ENCODE results near the gene CIROP. TPM values are rescaled to one million over a fixed set of nuclear protein-coding genes. Genes with fewer than 3 reads are reported as not detected.

CIROP gene
- total RNA-seq, 4 donors from 2014 or later: not detected

DNA sequence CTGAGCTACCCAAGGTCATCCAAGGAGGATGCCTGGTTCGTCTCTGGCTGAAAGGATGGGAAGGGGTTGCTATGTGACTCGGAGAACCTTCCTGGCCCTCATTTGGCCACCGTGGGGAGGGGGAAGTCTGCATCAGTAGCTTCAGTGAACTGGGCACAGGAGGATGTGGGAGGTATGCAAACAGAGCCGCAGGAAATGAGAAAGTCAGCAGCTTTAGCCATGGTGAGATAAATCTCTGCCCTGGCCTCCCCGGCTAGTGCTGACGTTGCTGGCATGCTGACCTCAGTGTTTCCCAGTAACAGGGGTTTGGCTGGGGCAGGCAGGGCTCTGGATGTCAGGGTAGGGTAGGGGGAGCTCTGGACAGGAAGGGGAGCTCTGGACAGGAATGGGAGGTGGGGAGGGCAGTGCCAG is 16.6 kb upstream of the CIROP start:
- 49 to 52% methylated on average over 6 of the region's 6 CpGs for WGBS, 2 donors
- intact Hi-C loops (cut with DNase I; ENCODE audit: low total_unique reads): loop anchor here (2.0 kb wide), 1 partner anchor 65 kb away; no protein-coding TSS in a partner anchor

DNA sequence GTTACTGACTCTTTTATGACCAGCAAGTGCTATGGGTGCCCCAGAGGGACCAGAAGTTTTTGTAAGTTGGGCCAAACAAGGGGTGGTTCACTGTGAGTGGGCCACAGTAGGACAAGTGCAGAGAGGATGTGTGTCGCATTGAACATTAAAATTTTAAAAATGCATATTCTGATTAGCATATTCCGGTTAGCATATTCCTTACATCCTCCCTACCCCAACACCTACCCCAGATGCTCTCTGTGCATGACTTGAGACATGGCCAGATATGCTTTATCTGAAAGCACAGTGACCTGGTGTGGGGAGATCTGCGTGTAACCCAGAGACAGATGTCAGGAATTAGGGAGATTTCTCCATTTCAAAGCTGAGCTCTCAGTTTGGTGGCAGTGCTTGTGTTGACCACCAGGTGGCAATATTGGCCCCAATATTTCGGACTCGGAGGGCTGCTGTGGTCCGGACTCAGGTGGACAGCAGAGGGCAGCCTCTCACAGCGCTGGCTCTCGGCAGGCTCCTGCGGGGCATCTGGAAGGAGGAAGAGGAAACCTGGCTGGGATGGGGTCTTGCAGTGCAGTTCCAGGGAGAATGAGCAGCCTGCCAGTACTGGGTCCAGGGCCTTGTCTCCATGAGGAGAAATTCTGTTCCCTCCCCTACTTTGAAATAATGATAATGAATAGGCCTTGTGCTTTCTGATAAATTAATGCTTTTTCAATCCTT is 15.9 kb upstream of the CIROP start:
- WGBS, 2 donors: 14 to 16% methylated on average over 9 of the region's 9 CpGs
- no peak overlapping the region for H3K4me3 ChIP-seq (ENCODE audit: low read depth, poor library complexity, severe bottlenecking)
- DNase-seq (ENCODE audit: low spot score in 2 of 2): peak; percentile 90 to 98
- TF ChIP-seq POLR2A (IDR thresholded peaks at IDR 0.05): no peak
- TF ChIP-seq, protein P1, sequence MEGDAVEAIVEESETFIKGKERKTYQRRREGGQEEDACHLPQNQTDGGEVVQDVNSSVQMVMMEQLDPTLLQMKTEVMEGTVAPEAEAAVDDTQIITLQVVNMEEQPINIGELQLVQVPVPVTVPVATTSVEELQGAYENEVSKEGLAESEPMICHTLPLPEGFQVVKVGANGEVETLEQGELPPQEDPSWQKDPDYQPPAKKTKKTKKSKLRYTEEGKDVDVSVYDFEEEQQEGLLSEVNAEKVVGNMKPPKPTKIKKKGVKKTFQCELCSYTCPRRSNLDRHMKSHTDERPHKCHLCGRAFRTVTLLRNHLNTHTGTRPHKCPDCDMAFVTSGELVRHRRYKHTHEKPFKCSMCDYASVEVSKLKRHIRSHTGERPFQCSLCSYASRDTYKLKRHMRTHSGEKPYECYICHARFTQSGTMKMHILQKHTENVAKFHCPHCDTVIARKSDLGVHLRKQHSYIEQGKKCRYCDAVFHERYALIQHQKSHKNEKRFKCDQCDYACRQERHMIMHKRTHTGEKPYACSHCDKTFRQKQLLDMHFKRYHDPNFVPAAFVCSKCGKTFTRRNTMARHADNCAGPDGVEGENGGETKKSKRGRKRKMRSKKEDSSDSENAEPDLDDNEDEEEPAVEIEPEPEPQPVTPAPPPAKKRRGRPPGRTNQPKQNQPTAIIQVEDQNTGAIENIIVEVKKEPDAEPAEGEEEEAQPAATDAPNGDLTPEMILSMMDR (IDR thresholded peaks at IDR 0.05): peak in 2 of 3 donors; percentile 98 to 100
- intact Hi-C loops (cut with DNase I; ENCODE audit: low total_unique reads): loop anchor here (2.0 kb wide), 1 partner anchor 66 kb away; no protein-coding TSS in a partner anchor

More for the DNA sequence above, 16.6 kb upstream of the CIROP start:
- no peak overlapping the region for H3K4me3 ChIP-seq (ENCODE audit: low read depth, poor library complexity, severe bottlenecking)
- TF ChIP-seq POLR2A (IDR thresholded peaks at IDR 0.05): no peak
- TF ChIP-seq, protein P1 (IDR thresholded peaks at IDR 0.05): no peak
- no peak for DNase-seq (ENCODE audit: low spot score in 2 of 2)

DNA sequence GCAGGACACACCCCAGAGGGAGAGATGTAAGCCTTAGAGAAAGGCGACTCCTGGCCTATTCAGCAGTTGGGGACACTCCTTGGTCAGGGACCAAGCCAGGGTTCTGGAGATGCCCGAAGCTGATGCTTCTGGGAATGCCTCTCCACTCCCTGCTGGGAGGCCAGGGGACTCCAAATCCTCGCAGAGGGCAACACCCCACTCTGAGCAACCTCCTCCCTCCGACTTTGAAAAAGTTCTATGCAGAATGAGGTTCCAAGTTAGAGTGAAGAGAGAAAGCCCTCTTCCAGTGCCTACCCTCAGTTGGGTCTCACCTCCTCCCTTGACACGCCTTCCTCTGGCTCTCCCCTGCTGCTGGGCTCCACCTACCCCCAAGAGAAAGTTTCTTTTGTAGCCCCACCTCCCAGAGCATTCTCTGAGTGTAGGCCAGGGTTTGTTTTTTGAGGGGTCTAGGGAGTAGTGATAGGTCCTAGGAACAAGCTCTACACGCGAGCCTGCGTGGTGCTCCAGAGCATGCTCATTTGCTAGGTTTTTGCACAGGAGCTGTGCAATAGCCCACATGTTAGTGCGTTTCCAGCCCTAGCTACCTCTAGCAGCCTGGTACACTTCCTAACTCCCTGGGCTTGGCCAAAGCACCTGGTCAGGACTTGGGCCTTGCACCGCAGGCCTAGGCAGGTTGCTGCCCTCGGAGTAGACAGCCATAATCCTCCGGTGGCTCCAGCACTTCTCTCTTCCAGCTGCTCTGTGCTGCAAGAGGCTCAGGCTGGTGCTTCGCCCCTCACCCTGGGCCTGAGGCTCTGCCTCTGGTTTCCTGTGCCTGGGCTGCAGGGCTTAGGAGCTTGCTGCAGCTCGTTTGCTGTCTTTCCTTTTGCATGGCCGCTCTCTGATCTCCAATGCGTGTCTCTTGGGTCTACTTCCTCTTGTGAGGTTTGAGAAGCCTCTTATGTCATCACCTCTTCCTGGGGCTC is 14.9 kb upstream of the CIROP start:
- DNase-seq (ENCODE audit: low spot score in 2 of 2): no peak
- intact Hi-C loops (cut with DNase I; ENCODE audit: low total_unique reads): loop anchor here (2.0 kb wide), 1 partner anchor 67 kb away; no protein-coding TSS in a partner anchor
- TF ChIP-seq, protein P1 (IDR thresholded peaks at IDR 0.05): no peak
- TF ChIP-seq POLR2A (IDR thresholded peaks at IDR 0.05): no peak
- WGBS, 2 donors: 75 to 77% methylated on average over 14 to 16 of the region's 16 CpGs
- no peak overlapping the region for H3K4me3 ChIP-seq (ENCODE audit: low read depth, poor library complexity, severe bottlenecking)

DNA sequence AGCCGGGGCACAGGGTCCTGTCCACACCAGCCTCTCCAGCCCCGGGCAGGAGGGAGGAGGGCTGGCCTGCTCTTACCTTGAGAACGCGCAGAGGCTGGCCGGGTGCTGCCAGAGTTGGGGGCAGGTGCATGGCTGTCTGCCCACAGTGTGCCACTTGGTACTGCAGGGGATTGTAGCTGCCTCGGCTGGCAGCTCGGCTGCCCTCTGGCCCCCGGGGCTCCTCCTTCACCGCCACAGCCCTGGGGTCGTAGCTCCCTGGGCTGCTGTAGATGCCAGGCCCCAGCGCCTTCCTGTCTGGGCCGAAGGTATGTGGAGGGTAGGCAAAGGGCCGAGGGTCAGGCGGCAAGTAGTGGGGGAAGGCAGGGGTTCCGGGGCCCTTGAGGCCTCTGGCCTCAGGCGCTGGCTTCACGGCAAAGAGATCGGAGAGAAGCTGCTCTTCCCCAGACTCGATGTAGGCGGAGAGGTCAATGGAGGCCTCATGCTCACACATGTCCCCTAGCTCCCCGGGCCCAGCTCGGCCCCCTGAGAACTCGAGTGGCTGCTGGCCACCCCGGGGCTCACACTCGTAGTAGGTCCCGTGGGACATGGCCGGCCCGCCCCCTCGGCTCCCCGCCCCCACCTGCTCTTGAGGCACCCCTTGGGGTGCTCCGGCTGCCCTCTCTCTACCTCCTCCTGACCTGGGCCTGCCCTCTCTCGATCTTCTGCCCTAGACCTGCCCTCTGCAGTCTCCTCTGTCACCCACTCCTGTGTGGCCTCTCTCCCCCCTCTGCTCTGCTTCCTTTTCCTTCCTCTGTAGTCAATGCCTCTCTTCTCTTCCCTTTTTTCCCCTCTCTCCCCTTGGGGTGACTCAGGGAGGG is 13.9 kb upstream of the CIROP start, which contains the start of gene CEBPE:
Gene CEBPE (minus strand): TSS at position 750 of the 857 bp plus-strand sequence. CDS start 164 bp downstream, at position 586.
- TF ChIP-seq POLR2A (IDR thresholded peaks at IDR 0.05): no peak
- TF ChIP-seq, protein P1 (IDR thresholded peaks at IDR 0.05): no peak
- intact Hi-C loops (cut with DNase I; ENCODE audit: low total_unique reads): no loop called here
- 81 to 83% methylated on average over 29 to 30 of the region's 32 CpGs for WGBS, 2 donors
- DNase-seq (ENCODE audit: low spot score in 2 of 2): no peak
- H3K4me3 ChIP-seq (ENCODE audit: low read depth, poor library complexity, severe bottlenecking): no peak within 1 kb of the TSS

All from lower leg skin (tissue), 4 donors.